ENCODE measurements around the gene C3orf52.

C3orf52 gene

GRCh38 chr3:112136959-112137693 lies 50.9 kb downstream of the C3orf52 start:
- no peak for DNase-seq (ENCODE audit: low spot score)

GRCh38 chr3:112137781-112138180 lies 51.6 kb downstream of the C3orf52 start:
- DNase-seq (ENCODE audit: low spot score) = no peak

- DNase-seq (ENCODE audit: low spot score) = no peak
Measured at GRCh38 chr3:112138219-112138969, 52.2 kb downstream of the C3orf52 start.

- DNase-seq (ENCODE audit: low spot score) = no peak
Measured at GRCh38 chr3:112140584-112140983, 54.4 kb downstream of the C3orf52 start.

GRCh38 chr3:112141293-112141692 lies 55.1 kb downstream of the C3orf52 start:
- DNase-seq (ENCODE audit: low spot score) = no peak

- DNase-seq (ENCODE audit: low spot score) = no peak
Measured at GRCh38 chr3:112143251-112143650, 57.1 kb downstream of the C3orf52 start.

DNA sequence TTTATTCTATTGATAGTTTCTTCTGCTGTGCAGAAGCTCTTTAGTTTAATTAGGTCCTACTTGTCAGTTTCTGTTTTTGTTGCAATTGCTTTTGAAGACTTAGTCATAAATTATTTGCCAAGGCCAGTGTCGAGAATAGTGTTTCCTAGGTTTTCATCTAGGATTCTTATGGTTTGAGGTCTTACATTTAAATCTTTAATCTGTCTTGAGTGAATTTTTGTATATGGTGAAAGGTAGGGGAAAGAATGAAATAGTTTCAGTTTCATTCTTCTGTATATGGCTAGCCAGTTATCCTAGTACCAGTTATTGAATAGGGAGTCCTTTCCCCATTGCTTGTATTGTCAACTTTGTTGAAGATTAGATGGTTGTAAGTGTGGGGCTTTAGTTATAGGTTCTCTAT lies 57.5 kb downstream of the C3orf52 start:
- DNase-seq (ENCODE audit: low spot score) = no peak

DNA sequence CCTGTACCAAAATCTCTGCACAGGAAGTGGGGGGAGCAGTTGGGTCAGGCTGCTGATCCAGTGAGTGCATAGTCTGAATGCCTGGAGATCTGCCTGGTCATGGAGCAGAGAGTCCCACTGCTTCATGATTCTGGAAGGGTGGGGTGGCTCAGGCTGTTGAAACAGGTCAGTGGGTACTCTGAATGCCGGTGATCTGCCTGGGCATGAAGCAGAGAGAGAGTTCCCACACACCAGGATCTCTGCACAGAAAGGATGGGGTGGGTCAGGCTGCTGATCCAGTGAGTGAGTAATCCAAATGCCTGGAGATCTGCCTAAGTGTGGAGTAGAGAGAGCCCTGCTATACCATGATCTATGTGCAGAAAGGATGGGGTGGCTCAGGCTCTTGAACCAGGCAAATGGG lies 62.9 kb downstream of the C3orf52 start:
- DNase-seq (ENCODE audit: low spot score) = no peak

- no peak for DNase-seq (ENCODE audit: low spot score)
Measured at GRCh38 chr3:112167758-112168157, 81.6 kb downstream of the C3orf52 start.

Data from left forelimb (tissue), 1 donor.